Fibroblast of lung (primary cell): Measurements from ENCODE around the gene PBX4. TPM values are rescaled to one million over a fixed set of nuclear protein-coding genes. Genes with fewer than 3 reads are reported as not detected.

Source experiments
- DNase-seq, 2 donors: peaks; one replicate each; pipeline versions ENCODE4 v3.0.0 to v3.0.0-alpha.2; 2010; ENCODE audit warnings: low read depth in 2 of 2
- H2AFZ ChIP-seq: 2 replicates; pipeline ENCODE4 v1.5.1; 2012; ENCODE audit warnings: low read length, control low read depth, inconsistent platforms
- H3K27ac ChIP-seq: 2 replicates; pipeline ENCODE4 v1.5.1; 2011; ENCODE audit warnings: low read length, control low read depth; ENCODE audit not compliant: insufficient read depth
- H3K27me3 ChIP-seq: 2 replicates; pipeline ENCODE4 v1.5.1; 2011; ENCODE audit warnings: mild to moderate bottlenecking, low read length; ENCODE audit not compliant: control insufficient read depth, insufficient read depth
- H3K36me3 ChIP-seq: 2 replicates; pipeline ENCODE4 v1.5.1; 2011; ENCODE audit warnings: low read length; ENCODE audit not compliant: control insufficient read depth, insufficient read depth
- H3K4me1 ChIP-seq: 2 replicates; pipeline ENCODE4 v1.5.1; 2011; ENCODE audit warnings: low read length; ENCODE audit not compliant: control insufficient read depth, insufficient read depth; ENCODE audit errors: extremely low read depth
- H3K4me2 ChIP-seq: 2 replicates; pipeline ENCODE4 v1.5.1; 2011; ENCODE audit warnings: low read length, control low read depth; ENCODE audit not compliant: insufficient read depth; ENCODE audit errors: extremely low read depth
- H3K4me3 ChIP-seq, 4 experiments: fragments of 200-600 bp in 1 of 4; sonication (generic) in 1 of 4; replicated peaks in 1 of 4; 2 replicates each; pipeline ENCODE4 v1.5.1; 2011 to 2016; ENCODE audit warnings: low read length in 4 of 4, low read depth in 3 of 4, mild to moderate bottlenecking in 3 of 4, control low read depth in 2 of 4, inconsistent platforms in 1 of 4, mixed read lengths in 1 of 4; ENCODE audit not compliant: insufficient read depth in 1 of 4; ENCODE audit errors: control extremely low read depth in 1 of 4
- H3K79me2 ChIP-seq: 2 replicates; pipeline ENCODE4 v1.5.1; 2012; ENCODE audit warnings: mild to moderate bottlenecking, low read length, inconsistent platforms; ENCODE audit not compliant: control insufficient read depth, insufficient read depth
- H3K9ac ChIP-seq: 2 replicates; pipeline ENCODE4 v1.5.1; 2011; ENCODE audit warnings: mild to moderate bottlenecking, low read length, control low read depth; ENCODE audit not compliant: insufficient read depth
- H3K9me3 ChIP-seq: 2 replicates; pipeline ENCODE4 v1.5.1; 2012; ENCODE audit warnings: low read depth, low read length; ENCODE audit not compliant: control insufficient read depth, insufficient read depth
- H4K20me1 ChIP-seq: 2 replicates; pipeline ENCODE4 v1.5.1; 2011; ENCODE audit warnings: low read length; ENCODE audit not compliant: control insufficient read depth, insufficient read depth; ENCODE audit errors: extremely low read depth
- CTCF ChIP-seq, 2 donors: IDR thresholded peaks in 1 of 2; conservative IDR thresholded peaks in 1 of 2; 1 replicate in 1 of 2; 2 replicates in 1 of 2; pipeline ENCODE4 v1.5.1; 2011 to 2012; ENCODE audit warnings: low read length in 2 of 2, control low read depth in 1 of 2, inconsistent platforms in 1 of 2, low read depth in 1 of 2, mild to moderate bottlenecking in 1 of 2
- EZH2 ChIP-seq: IDR thresholded peaks from 2 replicates; pipeline ENCODE4 v1.5.1; 2012; ENCODE audit warnings: low read length, control low read depth, mild to moderate bottlenecking; ENCODE audit errors: missing control alignments
- polyA plus RNA-seq, 2 donors: library from polyadenylated mRNA; depleted of rRNA in 1 of 2; stranded (reverse) in 1 of 2; unstranded in 1 of 2; fragments of >200 nt; gene quantifications; 2 replicates each; pipeline ENCODE4 v1.2.1, GENCODE V29; 2011 to 2012; ENCODE audit warnings: missing spikeins in 1 of 2
- total RNA-seq: library from RNA; depleted of rRNA; stranded (reverse); fragments of >200 nt; gene quantifications from 2 replicates; pipeline ENCODE4 v1.2.1, GENCODE V29; 2014

Gene PBX4
- total and polyA plus RNA-seq, 2 donors (not counting 1 experiment from before 2014, with no cell fraction given), result 0.39 to 1.7 TPM

GRCh38 chr19:19538785-19539166, 79.7 kb downstream of the PBX4 start:
- Histone ChIP-seq H3K79me2 (no peaks in the 10 kb centered on the region), H3K4me2 (peak overlapping the region; percentile 48), H2AFZ (no peak overlapping the region), H3K4me3 (peak overlapping the region in 1 of 4 experiments; percentile 43), H3K36me3 (no peaks in the 10 kb centered on the region), H3K27ac (no peak overlapping the region), H3K27me3 (peaks cover 3% of the 10 kb centered on the region), H3K4me1 (no peaks in the 10 kb centered on the region), H4K20me1 (no peaks in the 10 kb centered on the region), H3K9me3 (no peaks in the 10 kb centered on the region), H3K9ac (no peak overlapping the region)
- no peak for DNase-seq
- TF ChIP-seq EZH2 (no peak), CTCF (conservative IDR thresholded peaks at IDR 0.05 in 1 of 2, IDR thresholded peaks at IDR 0.05 in 1 of 2; ENCODE audit: low read depth in 1 of 2, low read length in 2 of 2) (no peak)

DNA sequence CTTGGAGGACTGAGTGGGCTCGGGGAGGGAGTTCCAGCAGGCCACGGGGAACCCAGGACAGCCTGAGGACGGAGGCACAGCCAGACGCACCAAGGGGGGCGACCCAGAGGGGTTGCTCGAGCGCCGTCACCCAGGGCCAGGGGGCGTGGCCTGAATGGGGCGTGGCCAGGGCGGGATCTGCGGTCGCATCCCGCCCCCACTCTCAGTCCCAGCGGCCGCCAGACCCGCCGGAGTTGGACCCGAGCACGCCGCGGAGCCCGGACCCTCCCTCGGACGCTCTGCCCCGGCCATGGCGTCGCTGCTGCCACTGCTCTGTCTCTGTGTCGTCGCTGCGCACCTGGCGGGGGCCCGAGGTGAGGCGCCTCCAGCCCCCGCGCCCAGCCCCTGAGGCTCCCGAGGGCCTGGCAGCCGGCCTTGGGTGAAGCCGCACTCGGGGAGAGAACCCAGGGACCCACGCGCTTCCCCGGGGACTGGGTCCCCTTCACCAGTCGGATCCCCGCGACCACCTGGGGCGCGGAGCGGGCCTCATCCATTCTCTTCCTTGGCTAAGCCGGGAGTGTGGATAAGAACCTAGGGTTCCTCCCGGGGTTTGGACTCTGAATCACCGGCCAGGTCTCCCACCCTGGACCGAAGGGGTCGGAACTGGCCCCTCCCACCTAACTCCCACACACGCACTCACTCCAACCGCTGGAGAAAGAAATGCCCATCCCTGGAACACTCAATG, 80.3 kb downstream of the PBX4 start, which contains the start of gene CILP2:
Gene CILP2 (plus strand): TSS at position 205 of the 724 bp plus-strand sequence. CDS start 85 bp downstream, at position 290.
- H3K36me3 ChIP-seq, result no peaks in the 10 kb centered on the region
- no peak for DNase-seq
- peak within 1 kb of the TSS; percentile 48 for H3K4me2 ChIP-seq
- H3K79me2 ChIP-seq, result no peaks in the 10 kb centered on the region
- no peaks in the 10 kb centered on the region for H4K20me1 ChIP-seq
- H3K27me3 ChIP-seq, result peaks cover 3% of the 10 kb centered on the region
- H3K9ac ChIP-seq, result no peak within 1 kb of the TSS
- TF ChIP-seq CTCF (conservative IDR thresholded peaks at IDR 0.05 in 1 of 2, IDR thresholded peaks at IDR 0.05 in 1 of 2; ENCODE audit: low read depth in 1 of 2, low read length in 2 of 2) (no peak), EZH2 (no peak)
- H3K27ac ChIP-seq, result no peak within 1 kb of the TSS
- H3K9me3 ChIP-seq, result no peaks in the 10 kb centered on the region
- no peak within 1 kb of the TSS for H2AFZ ChIP-seq
- H3K4me3 ChIP-seq, result peak within 1 kb of the TSS in 3 of 4 experiments; percentile 18 to 43 (median 31)
- no peaks in the 10 kb centered on the region for H3K4me1 ChIP-seq

- Histone ChIP-seq H3K27ac (no peak overlapping the region), H3K4me2 (peak overlapping the region; percentile 48), H3K9ac (no peak overlapping the region), H3K4me3 (no peak overlapping the region), H4K20me1 (no peaks in the 10 kb centered on the region), H3K4me1 (no peaks in the 10 kb centered on the region), H3K9me3 (no peaks in the 10 kb centered on the region), H3K36me3 (no peaks in the 10 kb centered on the region), H2AFZ (no peak overlapping the region), H3K27me3 (peaks cover 3% of the 10 kb centered on the region), H3K79me2 (no peaks in the 10 kb centered on the region)
- peak in 1 of 2 donors; percentile 35 for DNase-seq
- no peak for TF ChIP-seq CTCF (conservative IDR thresholded peaks at IDR 0.05 in 1 of 2, IDR thresholded peaks at IDR 0.05 in 1 of 2; ENCODE audit: low read depth in 1 of 2, low read length in 2 of 2)
- TF ChIP-seq EZH2, result no peak
These were observed 81.1 kb downstream of the PBX4 start for GRCh38 chr19:19537075-19538048.
